Activated CD4-positive, alpha-beta memory T cell treated with anti-CD3 and anti-CD28 coated beads for 36 hours (primary cell): ENCODE results near the gene IGFLR1. TPM values are rescaled to one million over a fixed set of nuclear protein-coding genes. Genes with fewer than 3 reads are reported as not detected.

Experiments
- CTCF ChIA-PET: fragments of 350-600 bp; sonication (Branson Sonifier 250); formaldehyde crosslinking; loops from one replicate; lab custom pipeline; 2021; ENCODE audit warnings: antibody characterized with exemption, inconsistent platforms; lab: Charles Lee
- POLR2A ChIA-PET: fragments of 350-600 bp; sonication (Branson Sonifier 250); formaldehyde crosslinking; loops from one replicate; lab custom pipeline; 2021; ENCODE audit warnings: antibody characterized with exemption; lab: Charles Lee
- DNase-seq: peaks from one replicate; pipeline ENCODE4 v3.0.0-alpha.2; 2020
- H3K27ac Mint-ChIP-seq: one replicate; pipeline ENCODE4 v1.8.0; 2021; ENCODE audit warnings: mixed read lengths
- H3K27me3 Mint-ChIP-seq: one replicate; pipeline ENCODE4 v1.8.0; 2021; ENCODE audit warnings: mixed read lengths
- H3K36me3 Mint-ChIP-seq: one replicate; pipeline ENCODE4 v1.8.0; 2021; ENCODE audit warnings: mixed read lengths
- H3K4me1 Mint-ChIP-seq: one replicate; pipeline ENCODE4 v1.8.0; 2021; ENCODE audit warnings: low read depth, mixed read lengths
- H3K4me3 Mint-ChIP-seq: one replicate; pipeline ENCODE4 v1.8.0; 2021; ENCODE audit warnings: mild to moderate bottlenecking, mixed read lengths
- H3K9me3 Mint-ChIP-seq: one replicate; pipeline ENCODE4 v1.8.0; 2021; ENCODE audit warnings: mixed read lengths
- intact Hi-C: fragments of 100-400 bp; cut with micrococcal nuclease; formaldehyde crosslinking; loops from one replicate; pipeline ENCODE4 v1.15.1; 2023
- total RNA-seq, 2 experiments: library from RNA; stranded (reverse); gene quantifications; one replicate each; pipeline ENCODE4 v1.2.3, GENCODE V29; 2021

IGFLR1 gene
- total RNA-seq, 2 experiments from 2014 or later, result 90.1 to 92.8 TPM

GRCh38 chr19:35784503-35785338 lies 42.5 kb upstream of the IGFLR1 start:
- Mint-ChIP-seq H3K27ac (no peak overlapping the region), H3K36me3 (peaks cover 3% of the 10 kb centered on the region), H3K4me1 (no peaks in the 10 kb centered on the region), H3K4me3 (no peak overlapping the region), H3K27me3 (no peaks in the 10 kb centered on the region), H3K9me3 (no peaks in the 10 kb centered on the region)
- ChIA-PET POLR2A (interaction anchor here (0.6 kb wide), 1 partner anchor 330 kb away, joined by 3 read pairs; no protein-coding TSS in a partner anchor), CTCF (no interaction called here)
- intact Hi-C loops, result no loop called here
- DNase-seq, result no peak

- Mint-ChIP-seq H3K4me3 (no peak overlapping the region), H3K36me3 (peaks cover 3% of the 10 kb centered on the region), H3K9me3 (no peaks in the 10 kb centered on the region), H3K27ac (no peak overlapping the region), H3K27me3 (no peaks in the 10 kb centered on the region), H3K4me1 (no peaks in the 10 kb centered on the region)
- intact Hi-C loops, result no loop called here
- ChIA-PET CTCF (no interaction called here), POLR2A (no interaction called here)
- no peak for DNase-seq
These were observed 41.5 kb upstream of the IGFLR1 start for GRCh38 chr19:35783469-35784434.

DNA sequence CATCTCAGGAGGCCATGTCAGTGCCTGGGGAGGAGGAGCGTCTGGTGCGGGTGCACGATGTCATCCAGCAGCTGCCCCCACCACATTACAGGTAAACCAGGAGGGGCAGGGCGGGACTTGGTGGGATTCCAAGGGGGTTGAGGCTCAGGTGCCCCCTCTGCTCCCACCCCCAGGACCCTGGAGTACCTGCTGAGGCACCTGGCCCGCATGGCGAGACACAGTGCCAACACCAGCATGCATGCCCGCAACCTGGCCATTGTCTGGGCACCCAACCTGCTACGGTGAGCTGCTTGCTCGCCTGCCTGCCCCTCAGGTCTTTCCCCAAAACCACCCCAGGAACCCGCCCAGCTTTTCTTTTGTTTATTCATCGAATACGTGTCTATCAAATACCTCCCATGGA lies 40.3 kb upstream of the IGFLR1 start:
- POLR2A ChIA-PET, result no interaction called here
- DNase-seq, result no peak

GRCh38 chr19:35781650-35782049 lies 39.4 kb upstream of the IGFLR1 start:
- peaks cover 3% of the 10 kb centered on the region for H3K36me3 Mint-ChIP-seq
- ChIA-PET POLR2A (no interaction called here), CTCF (no interaction called here)
- no peaks in the 10 kb centered on the region for H3K9me3 Mint-ChIP-seq
- intact Hi-C loops, result no loop called here
- no peak overlapping the region for H3K27ac Mint-ChIP-seq
- DNase-seq, result no peak
- no peak overlapping the region for H3K4me3 Mint-ChIP-seq
- peaks cover 4% of the 10 kb centered on the region for H3K4me1 Mint-ChIP-seq
- H3K27me3 Mint-ChIP-seq, result no peaks in the 10 kb centered on the region

More for the DNA sequence above, 40.3 kb upstream of the IGFLR1 start:
- Mint-ChIP-seq H3K27me3 (no peaks in the 10 kb centered on the region), H3K36me3 (peaks cover 3% of the 10 kb centered on the region), H3K4me1 (no peaks in the 10 kb centered on the region), H3K27ac (no peak overlapping the region), H3K4me3 (no peak overlapping the region), H3K9me3 (no peaks in the 10 kb centered on the region)
- intact Hi-C loops, result no loop called here
- CTCF ChIA-PET, result no interaction called here

DNA sequence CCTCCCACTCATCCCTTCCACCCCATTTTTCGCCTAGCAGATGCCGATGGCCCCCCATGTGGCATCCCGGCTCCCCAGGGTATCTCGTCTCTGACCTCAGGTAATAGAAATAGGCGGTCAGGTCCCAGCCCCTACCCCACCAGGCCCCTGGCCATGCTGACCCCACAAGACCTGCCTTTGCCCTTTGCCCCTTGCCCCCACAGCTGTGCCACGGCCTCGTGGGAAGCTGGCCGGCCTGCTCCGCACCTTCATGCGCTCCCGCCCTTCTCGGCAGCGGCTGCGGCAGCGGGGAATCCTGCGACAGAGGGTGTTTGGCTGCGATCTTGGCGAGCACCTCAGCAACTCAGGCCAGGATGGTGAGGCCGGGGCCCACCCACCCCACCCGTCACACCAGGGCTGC lies 38.5 kb upstream of the IGFLR1 start:
- no peak for DNase-seq
- ChIA-PET POLR2A (no interaction called here), CTCF (no interaction called here)
- Mint-ChIP-seq H3K4me1 (peaks cover 9% of the 10 kb centered on the region), H3K36me3 (peaks cover 3% of the 10 kb centered on the region), H3K9me3 (no peaks in the 10 kb centered on the region), H3K27me3 (no peaks in the 10 kb centered on the region), H3K4me3 (no peak overlapping the region), H3K27ac (no peak overlapping the region)
- intact Hi-C loops, result no loop called here

GRCh38 chr19:35780058-35780457 lies 37.8 kb upstream of the IGFLR1 start:
- Mint-ChIP-seq H3K4me3 (no peak overlapping the region), H3K36me3 (peaks cover 3% of the 10 kb centered on the region), H3K27ac (no peak overlapping the region), H3K4me1 (peaks cover 9% of the 10 kb centered on the region), H3K27me3 (no peaks in the 10 kb centered on the region), H3K9me3 (no peaks in the 10 kb centered on the region)
- no peak for DNase-seq
- ChIA-PET CTCF (no interaction called here), POLR2A (no interaction called here)
- intact Hi-C loops, result no loop called here

GRCh38 chr19:35779033-35779432 lies 36.8 kb upstream of the IGFLR1 start:
- Mint-ChIP-seq H3K27ac (no peak overlapping the region), H3K9me3 (no peaks in the 10 kb centered on the region), H3K27me3 (no peaks in the 10 kb centered on the region), H3K36me3 (peaks cover 3% of the 10 kb centered on the region), H3K4me1 (peaks cover 15% of the 10 kb centered on the region), H3K4me3 (no peak overlapping the region)
- no peak for DNase-seq
- ChIA-PET CTCF (no interaction called here), POLR2A (interaction anchor here (0.6 kb wide), 1 partner anchor 242 kb away, joined by 3 read pairs; no protein-coding TSS in a partner anchor)
- intact Hi-C loops, result no loop called here

- Mint-ChIP-seq H3K27ac (no peak overlapping the region), H3K9me3 (no peaks in the 10 kb centered on the region), H3K36me3 (peaks cover 3% of the 10 kb centered on the region), H3K27me3 (no peaks in the 10 kb centered on the region), H3K4me3 (peak overlapping the region; percentile 23), H3K4me1 (peaks cover 15% of the 10 kb centered on the region)
- ChIA-PET CTCF (no interaction called here), POLR2A (no interaction called here)
- intact Hi-C loops, result no loop called here
- DNase-seq, result no peak
These were observed 35.7 kb upstream of the IGFLR1 start for GRCh38 chr19:35777961-35778360.

GRCh38 chr19:35777086-35777841 lies 35.0 kb upstream of the IGFLR1 start:
- intact Hi-C loops, result no loop called here
- H3K4me1 Mint-ChIP-seq, result peaks cover 15% of the 10 kb centered on the region
- ChIA-PET CTCF (interaction anchor here (0.6 kb wide), 1 partner anchor 126 kb away, joined by 3 read pairs; no protein-coding TSS in a partner anchor), POLR2A (interaction anchor here (1.5 kb wide), 1 partner anchor 82 kb away, joined by 4 read pairs; no protein-coding TSS in a partner anchor)
- peaks cover 1% of the 10 kb centered on the region for H3K36me3 Mint-ChIP-seq
- peak overlapping the region; percentile 71 for H3K4me3 Mint-ChIP-seq
- H3K27me3 Mint-ChIP-seq, result no peaks in the 10 kb centered on the region
- no peak for DNase-seq
- H3K27ac Mint-ChIP-seq, result no peak overlapping the region
- no peaks in the 10 kb centered on the region for H3K9me3 Mint-ChIP-seq

DNA sequence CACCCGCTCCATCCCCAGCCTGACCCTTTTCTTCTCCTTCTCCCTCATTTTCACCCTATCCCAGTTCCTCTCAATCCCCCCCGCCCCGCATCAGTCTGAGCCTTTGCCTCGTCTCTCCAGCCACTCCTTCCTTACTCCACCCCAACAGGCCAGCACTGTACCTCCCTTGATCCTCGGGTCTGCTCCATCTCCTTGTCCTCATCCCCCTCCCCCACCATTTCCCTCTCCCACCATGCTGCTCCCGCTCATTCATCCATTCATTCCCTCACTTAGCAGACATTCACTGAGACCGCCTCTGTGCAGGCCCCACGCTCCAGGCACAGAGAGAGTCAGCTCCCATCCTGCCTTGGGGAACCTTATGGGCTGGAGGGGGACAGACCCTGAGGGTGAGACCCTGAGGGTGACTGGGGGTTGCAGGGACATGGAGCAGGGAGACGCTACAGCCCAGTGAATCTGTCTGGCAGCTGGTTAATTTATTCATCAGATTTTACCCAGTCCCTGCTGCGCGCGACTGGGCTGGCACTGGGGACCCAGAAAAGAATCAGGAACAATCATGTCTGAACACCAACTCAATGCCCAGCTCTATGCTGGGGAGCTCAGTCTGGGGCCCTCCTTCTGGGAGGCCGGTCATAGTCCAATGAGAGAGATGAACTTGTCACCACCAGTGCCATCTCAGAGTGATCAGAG lies 34.0 kb upstream of the IGFLR1 start:
- Mint-ChIP-seq H3K36me3 (no peaks in the 10 kb centered on the region), H3K4me3 (peak overlapping the region; percentile 71), H3K9me3 (no peaks in the 10 kb centered on the region), H3K4me1 (peaks cover 15% of the 10 kb centered on the region), H3K27me3 (no peaks in the 10 kb centered on the region), H3K27ac (peak overlapping the region; percentile 15)
- ChIA-PET POLR2A (interaction anchor here (1.5 kb wide), 1 partner anchor 81 kb away, joined by 4 read pairs; no protein-coding TSS in a partner anchor), CTCF (no interaction called here)
- intact Hi-C loops, result no loop called here
- DNase-seq, result no peak
